GM18502 (cell line): ENCODE data around the gene PAPPA2.
"Not testable (repeated sequence)": the region's sequence is repeated elsewhere in the genome, so short reads cannot be mapped to it uniquely, and the experiment has no call there.

Source experiments
- ATAC-seq: cut with Tn5 transposase; IDR thresholded peaks from one replicate; pipeline ENCODE4 v1.9.1; 2021; ENCODE audit warnings: mild to moderate bottlenecking; ENCODE audit not compliant: unreplicated experiment, poor library complexity

Gene PAPPA2, protein sequence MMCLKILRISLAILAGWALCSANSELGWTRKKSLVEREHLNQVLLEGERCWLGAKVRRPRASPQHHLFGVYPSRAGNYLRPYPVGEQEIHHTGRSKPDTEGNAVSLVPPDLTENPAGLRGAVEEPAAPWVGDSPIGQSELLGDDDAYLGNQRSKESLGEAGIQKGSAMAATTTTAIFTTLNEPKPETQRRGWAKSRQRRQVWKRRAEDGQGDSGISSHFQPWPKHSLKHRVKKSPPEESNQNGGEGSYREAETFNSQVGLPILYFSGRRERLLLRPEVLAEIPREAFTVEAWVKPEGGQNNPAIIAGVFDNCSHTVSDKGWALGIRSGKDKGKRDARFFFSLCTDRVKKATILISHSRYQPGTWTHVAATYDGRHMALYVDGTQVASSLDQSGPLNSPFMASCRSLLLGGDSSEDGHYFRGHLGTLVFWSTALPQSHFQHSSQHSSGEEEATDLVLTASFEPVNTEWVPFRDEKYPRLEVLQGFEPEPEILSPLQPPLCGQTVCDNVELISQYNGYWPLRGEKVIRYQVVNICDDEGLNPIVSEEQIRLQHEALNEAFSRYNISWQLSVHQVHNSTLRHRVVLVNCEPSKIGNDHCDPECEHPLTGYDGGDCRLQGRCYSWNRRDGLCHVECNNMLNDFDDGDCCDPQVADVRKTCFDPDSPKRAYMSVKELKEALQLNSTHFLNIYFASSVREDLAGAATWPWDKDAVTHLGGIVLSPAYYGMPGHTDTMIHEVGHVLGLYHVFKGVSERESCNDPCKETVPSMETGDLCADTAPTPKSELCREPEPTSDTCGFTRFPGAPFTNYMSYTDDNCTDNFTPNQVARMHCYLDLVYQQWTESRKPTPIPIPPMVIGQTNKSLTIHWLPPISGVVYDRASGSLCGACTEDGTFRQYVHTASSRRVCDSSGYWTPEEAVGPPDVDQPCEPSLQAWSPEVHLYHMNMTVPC (N-terminal part only)

DNA sequence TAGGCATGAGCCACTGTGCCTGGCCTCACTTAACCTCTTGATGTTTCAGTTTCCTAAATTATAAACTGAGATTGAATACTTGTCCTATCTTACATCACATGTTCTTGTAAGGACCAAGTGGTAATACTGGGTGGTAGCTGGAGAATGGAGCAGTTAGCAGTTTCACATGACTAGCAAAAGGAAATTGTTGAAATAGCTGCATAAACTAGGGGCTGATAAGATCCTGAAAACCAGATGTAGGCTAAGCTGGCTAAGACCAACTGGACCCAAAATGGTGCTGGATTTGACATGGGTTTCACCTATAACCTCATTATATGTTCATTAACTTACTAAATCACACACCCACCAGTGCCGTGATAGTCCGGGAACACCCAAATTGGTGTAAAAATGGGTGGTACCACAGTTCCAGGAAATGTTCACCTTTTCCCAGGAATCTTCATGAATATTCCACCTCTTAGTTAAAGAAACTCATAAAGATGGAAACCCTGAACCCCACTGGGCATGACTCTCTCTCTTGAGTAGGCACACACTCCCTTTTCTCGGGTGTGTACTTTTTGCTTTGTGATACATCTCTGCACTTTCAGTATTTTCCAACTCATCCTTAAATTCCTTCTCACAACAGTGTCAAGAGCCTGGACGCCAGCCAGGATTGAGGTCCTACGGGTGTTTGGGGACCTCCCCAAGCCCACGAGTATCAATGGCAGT lies at the start of gene PAPPA2:
PAPPA2 (plus strand) TSS at position 502 of the 705 bp plus-strand sequence. CDS start 93,148 bp downstream, outside the sequence.
- no peak for ATAC-seq

DNA sequence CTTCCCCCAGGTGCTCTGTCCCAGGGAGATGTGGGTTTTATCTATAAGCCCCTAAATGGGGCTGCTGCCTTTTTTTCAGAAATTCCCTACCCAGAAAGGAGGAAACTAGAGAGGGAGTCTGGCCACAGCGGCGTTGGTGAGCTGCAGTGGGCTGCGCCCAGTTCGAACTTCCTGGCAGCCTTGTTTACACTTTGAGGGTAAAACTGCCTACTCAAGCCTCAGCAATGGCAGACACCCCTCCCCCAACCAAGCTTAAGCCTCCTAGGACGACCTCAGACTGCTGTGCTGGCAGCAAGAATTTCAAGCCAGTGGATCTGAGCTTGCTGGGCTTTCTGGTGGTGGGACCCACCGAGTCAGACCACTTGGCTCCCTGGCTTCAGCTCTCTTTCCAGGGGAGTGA lies 46.2 kb upstream of the PAPPA2 start:
- no peak for ATAC-seq

DNA sequence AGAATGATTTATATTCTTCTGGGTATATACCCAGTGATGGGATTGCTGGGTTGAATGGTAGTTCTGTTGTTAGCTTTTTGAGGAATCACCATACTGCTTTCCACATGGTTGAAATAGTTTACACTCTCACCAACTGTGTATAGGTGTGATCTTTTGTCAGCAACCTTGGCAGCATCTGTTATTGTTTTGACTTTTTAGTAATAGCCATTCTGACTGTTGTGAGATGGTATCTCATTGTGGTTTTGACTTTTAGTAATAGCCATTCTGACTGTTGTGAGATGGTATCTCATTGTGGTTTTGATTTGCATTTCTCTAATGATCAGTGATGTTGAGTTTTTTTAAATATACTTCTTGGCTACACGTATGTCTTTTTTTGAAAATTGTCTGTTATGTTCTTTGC lies 43.4 kb upstream of the PAPPA2 start:
- ATAC-seq = peak; percentile 60

DNA sequence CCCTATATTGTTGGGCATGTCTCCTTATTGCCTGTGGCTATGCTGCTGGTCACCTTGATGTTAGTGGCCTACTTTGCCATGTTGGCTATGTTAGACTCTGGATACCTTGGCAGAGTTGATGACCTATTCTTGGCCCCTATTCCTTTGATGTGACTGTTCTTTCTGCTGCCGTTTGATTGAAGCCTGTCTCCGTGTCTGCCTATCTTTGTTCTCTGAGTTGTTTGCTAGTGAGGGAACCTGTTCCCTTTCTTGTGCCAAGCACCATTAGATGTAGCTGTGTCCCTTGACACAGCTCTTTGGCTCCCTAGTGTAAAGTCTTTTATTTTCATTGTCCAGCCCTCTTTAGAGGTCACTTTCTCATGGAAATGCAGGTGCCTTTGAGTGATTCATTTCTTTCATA lies 28.7 kb upstream of the PAPPA2 start:
- ATAC-seq = no peak

DNA sequence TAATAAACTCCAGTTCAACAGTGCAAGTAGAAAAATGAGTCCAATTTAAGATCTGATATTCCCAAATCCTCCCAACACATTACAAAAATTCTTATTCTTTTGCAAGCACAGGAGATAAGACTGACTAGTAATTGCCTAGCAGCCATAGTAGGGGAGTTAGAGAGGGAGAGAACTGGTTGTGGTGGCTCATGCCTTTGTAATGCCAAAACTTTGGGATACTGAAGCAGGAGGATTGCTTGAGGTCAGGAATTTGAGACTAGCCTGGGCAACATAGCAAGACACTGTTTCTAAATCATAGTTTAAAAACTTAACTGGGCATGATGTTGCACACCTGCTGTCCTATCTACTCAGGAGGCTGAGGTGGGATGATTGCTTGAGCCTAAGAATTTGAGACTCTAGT lies 26.7 kb upstream of the PAPPA2 start:
- no peak for ATAC-seq

DNA sequence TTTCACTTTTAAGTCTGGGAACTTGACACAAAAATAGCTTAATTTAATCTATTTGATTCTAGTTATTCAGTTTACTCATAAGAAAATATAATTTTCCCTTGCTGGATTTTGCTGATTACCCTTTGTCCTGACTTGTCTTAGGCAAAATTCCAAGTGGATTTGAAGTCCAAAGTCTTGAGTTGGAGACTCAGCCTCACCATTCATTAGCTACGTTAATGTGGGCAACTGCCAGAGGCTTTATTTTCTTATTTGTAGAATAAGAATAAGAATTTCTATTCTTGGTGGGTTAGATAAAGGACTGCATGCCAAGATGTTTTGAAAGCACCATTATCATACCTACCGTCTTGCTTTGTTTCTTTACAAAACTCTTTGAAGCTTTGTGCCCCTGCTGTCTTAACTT lies 22.8 kb upstream of the PAPPA2 start:
- ATAC-seq = no peak

DNA sequence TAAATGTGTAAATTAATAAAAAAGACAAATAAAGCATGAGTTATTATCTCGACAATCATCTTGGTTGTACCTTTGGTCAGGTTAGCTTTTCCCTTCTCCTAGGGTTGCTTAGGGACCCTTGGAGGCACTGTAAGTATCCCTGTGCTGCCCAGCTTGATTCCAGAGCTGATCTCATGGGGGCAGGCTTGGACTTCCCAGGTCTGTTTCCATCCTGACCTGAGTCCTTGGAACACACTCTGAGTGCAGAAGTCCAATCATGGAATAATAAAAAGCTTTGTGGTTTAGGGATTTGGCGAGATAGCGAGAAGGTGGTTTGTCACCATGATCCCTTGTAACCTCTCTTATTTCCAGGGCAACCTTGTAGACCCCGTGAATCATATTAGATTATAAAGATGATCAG lies 18.7 kb upstream of the PAPPA2 start:
- no peak for ATAC-seq

DNA sequence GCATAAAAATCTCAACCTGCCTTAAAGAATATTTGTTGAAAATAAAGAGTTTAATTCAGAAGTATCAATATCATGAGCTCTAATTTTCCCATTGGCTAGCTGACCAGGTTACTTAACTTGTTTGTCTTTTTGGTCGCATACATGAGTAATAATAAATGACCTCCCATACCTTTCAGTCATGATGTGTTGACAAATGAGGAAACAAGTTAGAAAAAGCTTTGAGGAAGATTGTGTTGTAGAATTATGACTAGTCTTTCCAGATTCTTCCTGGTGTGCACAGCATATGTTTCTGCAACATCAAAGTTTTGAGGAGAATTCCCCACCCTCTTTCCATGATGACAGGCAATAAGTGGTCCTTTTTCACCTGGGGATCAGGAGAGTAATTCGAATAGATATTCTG lies 17.6 kb upstream of the PAPPA2 start:
- ATAC-seq = no peak

DNA sequence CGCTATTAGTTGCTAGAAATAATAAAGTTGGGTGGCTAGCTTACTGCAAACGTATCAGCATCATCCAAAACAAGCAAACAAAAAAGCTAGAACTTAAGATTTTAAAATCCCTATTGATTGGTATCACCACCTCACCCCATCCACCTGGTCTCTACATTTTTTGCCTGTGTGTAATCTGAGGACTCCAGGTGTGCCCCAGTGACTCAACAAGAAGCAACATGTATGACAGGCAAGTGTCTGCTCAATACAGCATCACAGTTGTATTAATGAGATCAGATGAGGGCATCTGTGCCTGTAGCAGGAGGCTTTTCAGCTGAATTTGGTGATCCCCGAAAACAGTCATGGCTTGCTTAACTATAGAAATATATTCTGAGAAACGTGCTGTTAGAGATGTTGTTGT lies 14.6 kb upstream of the PAPPA2 start:
- no peak for ATAC-seq

DNA sequence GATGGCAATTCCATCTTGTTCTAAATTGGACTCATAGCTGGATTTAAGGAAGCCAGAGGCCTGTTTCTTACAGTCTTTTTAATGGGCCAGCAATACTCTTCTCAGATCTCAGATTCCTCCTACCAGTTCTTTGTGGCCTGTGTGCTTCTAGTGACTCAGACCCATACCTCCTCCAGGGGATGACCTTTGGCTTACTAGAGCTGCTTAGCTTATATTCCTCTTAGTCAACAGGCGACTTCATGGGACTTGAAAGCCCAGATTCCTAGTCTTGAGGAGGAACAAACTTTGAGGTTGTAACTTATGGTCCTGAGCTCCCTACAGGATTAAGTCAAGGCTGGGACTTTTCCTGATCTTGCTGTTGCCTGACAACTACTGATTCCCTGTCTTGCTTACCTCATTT lies 12.4 kb upstream of the PAPPA2 start:
- no peak for ATAC-seq

DNA sequence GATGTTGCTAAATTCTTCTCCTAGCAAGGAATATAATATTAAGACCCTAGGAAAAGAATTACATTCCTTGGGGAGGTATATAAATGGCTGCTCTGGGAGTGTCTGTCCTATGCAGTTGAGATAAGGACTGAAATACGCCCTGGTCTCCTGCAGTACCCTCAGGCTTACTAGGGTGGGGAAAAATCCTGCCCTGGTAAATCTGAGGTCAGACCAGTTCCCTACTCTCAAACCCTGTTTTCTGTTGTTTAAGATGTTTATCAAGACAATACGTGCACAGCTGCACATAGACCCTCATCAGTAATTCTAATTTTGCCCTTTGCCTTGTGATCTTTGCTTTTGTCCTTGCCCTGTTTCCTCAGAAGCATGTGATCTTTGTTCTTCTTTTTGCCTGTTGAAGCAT lies 11.2 kb upstream of the PAPPA2 start:
- not testable (repeated sequence) for ATAC-seq

DNA sequence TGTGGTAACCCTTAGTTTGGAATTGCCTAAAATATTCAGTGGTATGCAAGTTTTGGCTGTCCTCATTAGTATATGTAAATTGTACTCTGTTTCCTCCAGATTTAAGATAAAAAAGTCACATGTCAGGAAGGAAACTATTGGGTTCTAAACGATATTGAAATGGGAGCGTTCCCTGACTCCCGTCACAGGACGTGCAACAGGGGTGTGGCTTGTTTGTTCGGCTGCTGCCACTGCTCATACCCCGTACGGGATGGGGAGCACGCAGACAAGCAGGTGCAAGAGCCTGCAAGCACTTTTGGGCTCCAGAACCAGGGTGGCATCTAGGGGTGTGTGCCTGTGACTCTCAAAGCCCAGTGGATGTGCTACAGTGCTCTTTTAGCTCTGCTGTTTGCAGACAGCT lies 6.2 kb upstream of the PAPPA2 start:
- no peak for ATAC-seq

DNA sequence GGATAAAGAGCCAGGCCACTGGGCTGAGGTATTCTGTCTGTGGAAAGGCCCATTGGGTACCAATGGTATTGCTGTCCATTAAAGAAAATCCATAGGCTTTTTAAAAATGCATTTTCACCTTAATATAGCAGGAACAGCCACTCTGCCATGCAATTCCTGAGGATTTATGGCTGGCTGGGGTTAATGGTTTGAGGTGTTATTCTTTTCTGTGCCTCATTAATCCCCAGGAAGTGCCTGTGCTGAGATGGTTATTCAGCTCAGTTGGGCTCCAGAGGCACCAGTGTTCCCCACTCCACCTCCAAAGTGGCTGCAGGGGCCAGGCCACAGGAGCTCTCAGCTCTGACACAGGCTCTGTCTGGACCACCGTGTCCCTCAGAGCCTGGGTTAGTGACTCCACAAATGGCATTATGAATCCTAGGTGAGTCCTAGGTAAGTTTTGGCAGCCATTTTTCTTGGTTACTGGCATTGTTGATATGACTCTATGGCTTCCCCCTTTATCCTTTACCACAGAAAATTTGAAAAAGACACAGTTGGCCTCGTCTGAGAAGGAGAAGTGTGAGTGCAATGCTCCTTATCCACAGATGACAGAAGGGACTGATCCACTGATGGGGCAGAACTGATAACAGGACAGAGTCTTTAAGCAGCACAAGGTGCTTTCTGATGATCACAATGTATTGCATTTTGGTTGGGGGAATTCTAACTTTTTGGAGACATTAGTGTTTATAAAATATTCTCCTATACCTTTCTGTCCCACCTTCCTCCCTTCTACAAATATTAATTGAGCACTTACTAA lies 2.2 kb upstream of the PAPPA2 start:
- no peak for ATAC-seq

DNA sequence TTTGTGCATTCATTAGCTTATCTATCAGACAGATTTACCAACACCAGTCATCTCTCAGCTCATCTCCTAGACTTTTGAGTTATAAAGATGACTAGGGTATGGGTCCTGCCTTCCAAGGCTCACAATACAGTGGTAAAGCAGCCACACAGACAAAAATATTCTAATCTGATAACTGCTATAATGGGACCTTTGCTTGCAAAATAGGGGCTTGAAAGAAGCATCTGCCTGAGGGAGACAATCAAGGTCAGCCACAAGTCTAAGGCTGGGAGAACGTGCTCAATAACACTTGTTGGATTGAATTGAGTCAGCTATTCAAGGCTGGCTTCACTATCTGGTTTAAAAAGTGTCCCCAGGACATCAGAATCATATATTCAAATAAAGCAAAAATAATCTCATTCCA lies 1.4 kb upstream of the PAPPA2 start:
- no peak for ATAC-seq

DNA sequence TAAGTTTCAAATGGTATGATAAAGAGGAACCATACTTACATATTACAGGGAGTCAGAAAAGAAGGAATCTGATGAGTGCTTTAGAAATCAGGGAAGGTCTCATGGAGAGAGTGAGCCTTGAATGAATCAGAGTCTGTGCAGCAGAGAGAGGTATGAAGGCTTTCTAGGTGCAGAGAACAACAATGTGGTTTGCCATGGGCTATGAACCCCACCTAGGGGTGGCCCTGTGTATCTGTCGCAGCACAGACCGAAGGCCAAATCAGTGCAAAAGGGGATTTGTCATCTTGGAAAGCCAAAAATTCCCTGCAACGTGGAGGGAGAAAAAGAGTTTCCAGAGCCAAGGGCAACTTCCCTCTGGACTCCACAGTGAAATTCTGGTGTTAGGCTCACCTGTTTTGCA lies 3.5 kb downstream of the PAPPA2 start:
- no peak for ATAC-seq

DNA sequence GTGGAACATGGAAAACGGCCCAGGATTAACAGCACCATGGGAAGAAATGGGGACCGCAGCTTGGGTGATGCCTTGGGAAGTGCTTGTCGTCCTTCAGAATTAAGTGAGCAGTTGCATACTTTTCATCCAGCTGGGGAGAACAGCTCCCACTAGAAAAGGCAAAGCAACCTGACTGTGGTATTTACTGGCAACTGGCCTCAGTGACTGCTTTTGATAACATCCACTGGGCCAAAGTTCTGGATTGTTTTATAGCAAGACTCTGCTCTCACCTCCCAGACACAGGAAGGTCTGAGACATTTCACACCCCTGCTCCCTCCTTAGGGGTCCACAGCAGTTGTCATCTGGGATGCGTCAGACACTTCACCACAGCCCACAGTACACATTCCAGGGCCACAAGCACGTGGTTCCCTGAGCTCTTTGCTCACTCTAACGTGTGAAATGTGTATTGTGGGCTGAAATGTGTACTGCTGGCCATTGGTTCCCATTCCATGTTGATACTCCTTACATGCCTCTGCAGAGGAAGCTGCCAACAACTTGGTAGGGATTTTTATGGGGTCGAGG lies 6.6 kb downstream of the PAPPA2 start:
- ATAC-seq = no peak

DNA sequence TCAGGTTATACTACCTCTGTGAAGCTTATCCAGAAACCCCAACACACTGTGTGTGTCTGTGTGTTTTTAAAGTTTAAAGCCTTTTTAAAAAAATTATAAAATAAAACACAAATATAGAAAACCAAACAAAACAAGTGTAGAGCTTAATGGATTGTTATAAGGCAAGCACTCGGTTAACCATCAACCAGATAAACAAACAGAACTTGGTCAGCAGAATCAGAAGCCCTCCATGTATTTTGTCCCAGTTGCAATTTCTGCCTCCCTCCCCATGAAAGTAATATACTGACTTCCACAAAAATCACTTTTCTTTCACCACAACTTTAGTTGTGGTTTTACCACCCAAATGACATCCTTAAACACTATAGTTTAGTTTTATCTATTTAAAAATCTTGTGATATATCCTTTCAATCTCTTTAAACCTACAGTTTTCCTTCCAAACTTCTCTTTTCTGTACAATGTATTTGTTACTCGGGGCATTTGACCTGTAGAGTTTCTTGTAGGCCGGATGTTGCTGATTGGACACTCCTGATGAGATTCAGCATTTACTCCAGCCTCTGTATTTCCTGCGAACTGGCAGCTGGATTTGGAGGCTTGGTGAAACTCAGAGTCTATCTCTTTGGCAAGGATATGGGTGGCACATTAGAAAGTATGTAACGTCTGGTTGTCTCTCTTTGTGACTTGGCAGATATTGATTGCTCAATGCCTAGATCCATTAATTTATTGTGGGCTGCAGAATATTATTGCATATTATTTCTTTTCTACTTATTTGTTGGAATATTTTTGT lies 8.6 kb downstream of the PAPPA2 start:
- no peak for ATAC-seq

DNA sequence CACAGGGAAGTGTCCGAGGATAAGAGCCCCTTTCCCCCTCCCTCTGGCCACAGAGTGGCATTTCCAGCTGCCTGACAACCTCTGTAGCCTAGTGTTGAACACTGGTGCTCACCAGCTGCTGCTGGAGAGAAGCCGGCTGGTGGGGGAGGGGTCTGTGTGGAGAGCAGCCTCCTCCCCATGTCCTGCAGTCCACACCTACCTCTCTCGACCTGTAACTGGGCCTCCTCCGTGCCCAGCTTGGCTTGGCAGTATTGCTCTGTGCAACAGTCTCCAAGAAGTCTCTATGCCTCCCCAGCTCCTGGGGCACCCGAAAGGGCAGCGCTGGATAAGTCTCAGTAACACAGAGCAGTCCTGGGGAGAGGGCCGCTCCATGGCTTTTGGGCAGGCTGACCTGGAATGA lies 17.0 kb downstream of the PAPPA2 start:
- no peak for ATAC-seq

DNA sequence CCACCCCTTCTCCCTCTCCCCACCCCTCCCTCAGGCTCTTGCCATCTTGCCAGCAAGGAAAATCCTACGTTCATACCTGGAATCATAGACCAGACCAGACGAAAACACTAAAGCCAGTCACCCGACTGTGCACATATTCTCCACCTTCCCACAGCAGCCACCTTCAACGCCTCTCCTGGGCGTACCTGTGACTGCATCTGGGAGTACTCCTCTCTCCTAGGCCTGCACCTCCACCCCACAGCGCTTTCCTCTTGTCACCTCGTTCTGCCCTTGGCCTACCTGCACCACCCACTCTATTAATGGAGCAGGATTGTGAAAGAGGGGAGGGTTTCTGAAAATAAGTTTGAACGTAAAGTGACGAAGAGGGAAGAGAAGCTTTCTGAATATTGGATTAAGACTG lies 17.8 kb downstream of the PAPPA2 start:
- ATAC-seq = no peak
